PFSK-1 (cell line): ENCODE measurements around the gene AUTS2.

Experiments used
- POLR2AphosphoS5 ChIP-seq: IDR thresholded peaks from 2 replicates; pipeline ENCODE4 v1.6.1; 2012; ENCODE audit warnings: low read depth, mild to moderate bottlenecking, control low read depth, low read length, moderate library complexity
- TF ChIP-seq, protein P1 (sequence below), 2 experiments: IDR thresholded peaks; 2 replicates each; pipeline versions ENCODE4 v1.6.1 to v1.8.0; 2011 to 2012; ENCODE audit warnings: low read depth in 2 of 2, low read length in 2 of 2, control low read depth in 1 of 2, inconsistent platforms in 1 of 2, mild to moderate bottlenecking in 1 of 2, moderate library complexity in 1 of 2; ENCODE audit not compliant: insufficient read depth in 1 of 2

DNA sequence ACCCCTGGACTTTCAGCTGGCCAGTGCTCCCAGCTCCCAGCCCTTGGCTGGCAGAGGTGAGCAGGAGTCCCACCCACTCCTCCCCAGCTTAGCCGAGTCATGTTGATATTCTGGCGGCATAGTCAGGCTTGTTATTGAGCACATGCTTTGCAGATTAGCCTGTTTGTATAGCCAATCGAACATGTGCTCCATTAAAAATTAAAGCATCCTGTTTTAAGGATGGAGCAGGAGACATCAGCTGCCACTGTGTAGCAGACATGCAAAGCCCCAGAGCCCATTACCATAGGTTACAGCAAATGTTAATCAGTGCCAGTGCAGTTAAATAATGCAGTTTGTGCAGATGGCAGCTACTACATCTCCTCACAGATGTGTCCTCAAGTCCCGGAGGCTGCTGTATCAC, 959.1 kb downstream of the AUTS2 start:
- TF ChIP-seq, protein P1, sequence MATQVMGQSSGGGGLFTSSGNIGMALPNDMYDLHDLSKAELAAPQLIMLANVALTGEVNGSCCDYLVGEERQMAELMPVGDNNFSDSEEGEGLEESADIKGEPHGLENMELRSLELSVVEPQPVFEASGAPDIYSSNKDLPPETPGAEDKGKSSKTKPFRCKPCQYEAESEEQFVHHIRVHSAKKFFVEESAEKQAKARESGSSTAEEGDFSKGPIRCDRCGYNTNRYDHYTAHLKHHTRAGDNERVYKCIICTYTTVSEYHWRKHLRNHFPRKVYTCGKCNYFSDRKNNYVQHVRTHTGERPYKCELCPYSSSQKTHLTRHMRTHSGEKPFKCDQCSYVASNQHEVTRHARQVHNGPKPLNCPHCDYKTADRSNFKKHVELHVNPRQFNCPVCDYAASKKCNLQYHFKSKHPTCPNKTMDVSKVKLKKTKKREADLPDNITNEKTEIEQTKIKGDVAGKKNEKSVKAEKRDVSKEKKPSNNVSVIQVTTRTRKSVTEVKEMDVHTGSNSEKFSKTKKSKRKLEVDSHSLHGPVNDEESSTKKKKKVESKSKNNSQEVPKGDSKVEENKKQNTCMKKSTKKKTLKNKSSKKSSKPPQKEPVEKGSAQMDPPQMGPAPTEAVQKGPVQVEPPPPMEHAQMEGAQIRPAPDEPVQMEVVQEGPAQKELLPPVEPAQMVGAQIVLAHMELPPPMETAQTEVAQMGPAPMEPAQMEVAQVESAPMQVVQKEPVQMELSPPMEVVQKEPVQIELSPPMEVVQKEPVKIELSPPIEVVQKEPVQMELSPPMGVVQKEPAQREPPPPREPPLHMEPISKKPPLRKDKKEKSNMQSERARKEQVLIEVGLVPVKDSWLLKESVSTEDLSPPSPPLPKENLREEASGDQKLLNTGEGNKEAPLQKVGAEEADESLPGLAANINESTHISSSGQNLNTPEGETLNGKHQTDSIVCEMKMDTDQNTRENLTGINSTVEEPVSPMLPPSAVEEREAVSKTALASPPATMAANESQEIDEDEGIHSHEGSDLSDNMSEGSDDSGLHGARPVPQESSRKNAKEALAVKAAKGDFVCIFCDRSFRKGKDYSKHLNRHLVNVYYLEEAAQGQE (IDR thresholded peaks at IDR 0.05; ENCODE audit: insufficient read depth in 1 of 2, low read depth in 2 of 2, low read length in 2 of 2) = no peak
- no peak for TF ChIP-seq POLR2AphosphoS5
